Pons (tissue), 1 donor: ENCODE results near the gene THSD7A.
"Not testable (repeated sequence)": the region's sequence is repeated elsewhere in the genome, so short reads cannot be mapped to it uniquely, and the experiment has no call there.

Source experiments
- DNase-seq: peaks from one replicate; pipeline ENCODE4 v3.0.0-alpha.2; 2016; ENCODE audit warnings: low spot score

THSD7A gene

GRCh38 chr7:11579141-11579540 lies 252.9 kb downstream of the THSD7A start:
- DNase-seq: no peak

GRCh38 chr7:11576310-11576709 lies 255.7 kb downstream of the THSD7A start:
- DNase-seq: no peak

- no peak for DNase-seq
These were observed 258.8 kb downstream of the THSD7A start for GRCh38 chr7:11573128-11573750.

- no peak for DNase-seq
These were observed 261.0 kb downstream of the THSD7A start for GRCh38 chr7:11570922-11571550.

GRCh38 chr7:11570205-11570604 lies 261.8 kb downstream of the THSD7A start:
- DNase-seq: no peak

GRCh38 chr7:11567571-11567970 lies 264.4 kb downstream of the THSD7A start:
- DNase-seq: no peak

GRCh38 chr7:11557627-11558026 lies 274.4 kb downstream of the THSD7A start:
- peak; percentile 28 for DNase-seq

- no peak for DNase-seq
These were observed 279.2 kb downstream of the THSD7A start for GRCh38 chr7:11552676-11553296.

- DNase-seq: no peak
These were observed 280.5 kb downstream of the THSD7A start for GRCh38 chr7:11551470-11551869.

GRCh38 chr7:11548532-11548931 lies 283.5 kb downstream of the THSD7A start:
- DNase-seq: no peak

- no peak for DNase-seq
These were observed 290.7 kb downstream of the THSD7A start for GRCh38 chr7:11541330-11541729.

- DNase-seq: no peak
These were observed 291.7 kb downstream of the THSD7A start for GRCh38 chr7:11540271-11540761.

GRCh38 chr7:11539853-11540252 lies 292.1 kb downstream of the THSD7A start:
- peak; percentile 33 for DNase-seq

GRCh38 chr7:11538751-11539299 lies 293.2 kb downstream of the THSD7A start:
- DNase-seq: no peak

GRCh38 chr7:11533229-11533820 lies 298.7 kb downstream of the THSD7A start:
- DNase-seq: no peak

- no peak for DNase-seq
These were observed 302.6 kb downstream of the THSD7A start for GRCh38 chr7:11529382-11529781.

GRCh38 chr7:11527707-11528106 lies 304.3 kb downstream of the THSD7A start:
- no peak for DNase-seq

- no peak for DNase-seq
These were observed 307.3 kb downstream of the THSD7A start for GRCh38 chr7:11524476-11525397.

GRCh38 chr7:11521964-11522499 lies 310.0 kb downstream of the THSD7A start:
- DNase-seq: not testable (repeated sequence)

- no peak for DNase-seq
These were observed 314.1 kb downstream of the THSD7A start for GRCh38 chr7:11517853-11518252.

GRCh38 chr7:11516328-11516727 lies 315.7 kb downstream of the THSD7A start:
- no peak for DNase-seq
